Measurements from ENCODE around the gene P2RX1. TPM values are rescaled to one million over a fixed set of nuclear protein-coding genes. Genes with fewer than 3 reads are reported as not detected.

P2RX1 gene
- polyA plus RNA-seq, 3 donors: 22.9 to 117 (median 33.8) TPM

- H3K27ac Mint-ChIP-seq: no peak overlapping the region
- WGBS (ENCODE audit: insufficient coverage): 61% methylated on average over 13 of the region's 16 CpGs
Measured at GRCh38 chr17:3921006-3921405, 4.7 kb upstream of the P2RX1 start.

DNA sequence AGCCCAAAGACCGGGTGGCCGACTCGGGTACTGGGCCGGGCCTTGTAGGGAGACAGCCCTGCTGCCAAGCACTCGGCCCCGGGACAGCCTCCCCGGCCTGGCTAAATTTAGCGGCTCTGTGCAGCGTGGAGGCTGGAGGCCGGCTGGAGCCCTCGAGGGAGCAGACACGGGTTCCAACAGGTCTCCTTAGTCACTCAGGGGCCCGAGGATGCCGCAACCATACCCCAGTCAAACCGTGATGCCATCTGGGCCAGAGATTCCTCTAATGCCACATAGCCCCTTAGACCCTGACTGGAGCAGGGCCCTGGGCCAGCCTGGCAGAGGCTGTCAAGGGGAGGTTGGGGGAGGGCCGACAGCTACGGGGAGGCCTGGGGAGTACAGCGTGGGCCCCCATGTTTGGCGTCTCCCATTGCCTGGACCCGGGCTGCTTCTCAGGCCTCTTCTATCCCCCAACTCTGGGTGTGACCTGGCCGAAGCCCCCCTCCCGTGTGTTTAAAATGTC, 2.9 kb upstream of the P2RX1 start:
- H3K4me1 ChIP-seq (ENCODE audit: control insufficient read depth in 1 of 2, insufficient read depth in 2 of 2, low read length in 2 of 2): peaks cover 43 to 44% of the 10 kb centered on the region in 2 donors

More at GRCh38 chr17:3921006-3921405, 4.7 kb upstream of the P2RX1 start:
- no peak for DNase-seq
- Histone ChIP-seq H3K27ac (ENCODE audit: low read depth in 1 of 2, low read length in 2 of 2) (no peak overlapping the region), H3K4me1 (ENCODE audit: control insufficient read depth in 1 of 2, insufficient read depth in 2 of 2, low read length in 2 of 2) (peaks cover 25 to 26% of the 10 kb centered on the region in 2 donors), H4K20me1 (ENCODE audit: insufficient read depth, low read length) (no peaks in the 10 kb centered on the region), H3K9ac (ENCODE audit: insufficient read depth, low read length, poor library complexity, severe bottlenecking) (no peak overlapping the region), H3K9me3 (replicated peaks in 1 of 2; ENCODE audit: control insufficient read depth in 1 of 2, insufficient read depth in 1 of 2, low read length in 2 of 2) (no peaks in the 10 kb centered on the region), H3K27me3 (ENCODE audit: control insufficient read depth in 2 of 2, insufficient read depth in 2 of 2, low read length in 2 of 2) (no peaks in the 10 kb centered on the region), H3K4me2 (replicated peaks; ENCODE audit: extremely low read depth, low read length, poor library complexity, severe bottlenecking) (no peak overlapping the region), H3K79me2 (ENCODE audit: insufficient read depth, low read length) (peaks cover 11% of the 10 kb centered on the region), H3K4me3 (replicated peaks in 1 of 3; ENCODE audit: low read depth in 2 of 3, low read length in 3 of 3) (no peak overlapping the region), H2AFZ (ENCODE audit: insufficient read depth, low read depth, low read length, poor library complexity, severe bottlenecking) (no peak overlapping the region), H3K36me3 (replicated peaks in 1 of 2; ENCODE audit: control insufficient read depth in 1 of 2, insufficient read depth in 2 of 2, low read length in 2 of 2) (peaks cover 12 to 22% of the 10 kb centered on the region in 2 donors)
- Mint-ChIP-seq H3K27me3 (ENCODE audit: low read depth in 3 of 3) (peaks cover 0 to 5% (median 3%) of the 10 kb centered on the region in 3 donors), H3K36me3 (peaks cover 22 to 25% of the 10 kb centered on the region in 2 donors), H3K4me3 (no peak overlapping the region), H3K4me1 (peaks cover 17% of the 10 kb centered on the region), H3K9me3 (peaks cover 0 to 2% (median 0%) of the 10 kb centered on the region in 7 donors)
- intact Hi-C loops (cut with micrococcal nuclease): no loop called here
- no peak for TF ChIP-seq CTCF (IDR thresholded peaks at IDR 0.05)

More for the DNA sequence above, 2.9 kb upstream of the P2RX1 start:
- H3K36me3 Mint-ChIP-seq: peaks cover 7 to 9% of the 10 kb centered on the region in 2 donors
- H3K27ac ChIP-seq (ENCODE audit: low read depth in 1 of 2, low read length in 2 of 2): no peak overlapping the region
- H4K20me1 ChIP-seq (ENCODE audit: insufficient read depth, low read length): peaks cover 17% of the 10 kb centered on the region
- peaks cover 30% of the 10 kb centered on the region for H3K79me2 ChIP-seq (ENCODE audit: insufficient read depth, low read length)
- peaks cover 4 to 7% of the 10 kb centered on the region in 2 donors for H3K36me3 ChIP-seq (replicated peaks in 1 of 2; ENCODE audit: control insufficient read depth in 1 of 2, insufficient read depth in 2 of 2, low read length in 2 of 2)
- H3K4me1 Mint-ChIP-seq: peaks cover 32% of the 10 kb centered on the region
- H3K4me3 ChIP-seq (replicated peaks in 1 of 3; ENCODE audit: low read depth in 2 of 3, low read length in 3 of 3): no peak overlapping the region
- no peak overlapping the region for H3K27ac Mint-ChIP-seq
- 82% methylated on average over 19 of the region's 22 CpGs for WGBS (ENCODE audit: insufficient coverage)
- TF ChIP-seq CTCF (IDR thresholded peaks at IDR 0.05): no peak
- no peaks in the 10 kb centered on the region for H3K27me3 ChIP-seq (ENCODE audit: control insufficient read depth in 2 of 2, insufficient read depth in 2 of 2, low read length in 2 of 2)
- no peak overlapping the region for H2AFZ ChIP-seq (ENCODE audit: insufficient read depth, low read depth, low read length, poor library complexity, severe bottlenecking)
- H3K4me2 ChIP-seq (replicated peaks; ENCODE audit: extremely low read depth, low read length, poor library complexity, severe bottlenecking): no peak overlapping the region
- peaks cover 0 to 2% (median 0%) of the 10 kb centered on the region in 7 donors for H3K9me3 Mint-ChIP-seq
- no peak overlapping the region for H3K9ac ChIP-seq (ENCODE audit: insufficient read depth, low read length, poor library complexity, severe bottlenecking)
- H3K27me3 Mint-ChIP-seq (ENCODE audit: low read depth in 3 of 3): peaks cover 0 to 5% (median 3%) of the 10 kb centered on the region in 3 donors
- DNase-seq: no peak
- intact Hi-C loops (cut with micrococcal nuclease): loop anchor here (5.0 to 10.0 kb wide), 2 partner anchors 43 to 54 kb away; partner anchors contain the start of gene ATP2A3 (in 1 of the 2)
- no peaks in the 10 kb centered on the region for H3K9me3 ChIP-seq (replicated peaks in 1 of 2; ENCODE audit: control insufficient read depth in 1 of 2, insufficient read depth in 1 of 2, low read length in 2 of 2)
- H3K4me3 Mint-ChIP-seq: no peak overlapping the region

All from CD14-positive monocyte (primary cell).